Right lung (tissue), 5 donors: ENCODE results near the gene IL1B. TPM values are rescaled to one million over a fixed set of nuclear protein-coding genes. Genes with fewer than 3 reads are reported as not detected.

Experiments
- DNase-seq, 2 donors: peaks; one replicate each; pipeline ENCODE4 v3.0.0-alpha.2; 2013
- polyA plus RNA-seq, 5 donors: library from polyadenylated mRNA; unstranded; fragments of 120-200 nt; gene quantifications; one replicate each; pipeline versions ENCODE4 v1.2.1 to v1.2.3, GENCODE V29; 2013; ENCODE audit warnings: inconsistent platforms in 1 of 5, low replicate concordance in 1 of 5; ENCODE audit not compliant: insufficient read length in 5 of 5, insufficient read depth in 1 of 5

Gene IL1B
- polyA plus RNA-seq, 5 donors = 0.37 to 2.9 (median 1.2) TPM

DNA sequence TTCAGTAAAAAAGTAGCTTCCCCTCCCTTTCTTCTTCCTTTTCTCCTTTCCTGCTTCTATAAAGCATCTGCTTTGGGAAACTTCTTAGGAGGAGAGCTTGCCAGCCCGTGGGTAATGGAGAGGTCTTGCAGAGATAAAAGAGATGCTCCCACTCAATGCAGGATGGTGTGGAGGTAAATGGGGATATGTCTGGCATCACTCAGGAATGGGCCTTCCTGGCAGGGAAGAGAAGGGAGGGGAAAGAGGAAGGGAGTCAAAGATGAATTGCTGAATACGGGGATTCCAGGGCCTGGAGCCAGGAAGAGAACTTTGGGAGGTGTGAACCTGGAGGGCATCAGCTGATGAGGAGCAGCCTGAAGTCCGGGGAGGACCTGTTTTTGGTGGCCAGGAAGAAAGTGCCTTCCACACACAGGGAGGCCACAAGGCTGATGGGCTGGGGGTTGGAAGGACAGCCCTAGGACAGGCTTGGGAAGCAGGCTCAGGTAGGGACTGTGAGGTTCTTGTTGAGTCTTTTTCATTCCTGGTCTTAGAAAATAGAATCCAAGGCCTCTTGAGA is 25.2 kb downstream of the IL1B start:
- DNase-seq = no peak

DNA sequence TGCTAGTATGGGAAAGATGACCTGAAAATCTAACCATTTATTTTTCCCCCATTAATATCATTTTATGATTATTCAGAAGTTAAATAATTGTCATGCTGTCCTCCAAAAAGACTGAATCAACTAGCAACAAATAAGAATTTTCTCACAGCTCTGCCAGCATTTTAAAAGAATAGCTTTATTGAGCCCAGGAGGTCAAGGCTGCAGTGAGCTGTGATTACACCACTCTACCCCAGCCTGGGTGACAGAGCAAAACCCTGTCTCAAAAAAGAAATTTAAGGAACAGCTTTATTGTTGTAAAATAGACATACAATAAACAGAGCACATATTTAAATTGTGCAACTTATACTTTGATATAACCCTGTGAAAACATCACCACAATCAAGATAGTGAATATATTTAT is 27.5 kb downstream of the IL1B start:
- DNase-seq = no peak

DNA sequence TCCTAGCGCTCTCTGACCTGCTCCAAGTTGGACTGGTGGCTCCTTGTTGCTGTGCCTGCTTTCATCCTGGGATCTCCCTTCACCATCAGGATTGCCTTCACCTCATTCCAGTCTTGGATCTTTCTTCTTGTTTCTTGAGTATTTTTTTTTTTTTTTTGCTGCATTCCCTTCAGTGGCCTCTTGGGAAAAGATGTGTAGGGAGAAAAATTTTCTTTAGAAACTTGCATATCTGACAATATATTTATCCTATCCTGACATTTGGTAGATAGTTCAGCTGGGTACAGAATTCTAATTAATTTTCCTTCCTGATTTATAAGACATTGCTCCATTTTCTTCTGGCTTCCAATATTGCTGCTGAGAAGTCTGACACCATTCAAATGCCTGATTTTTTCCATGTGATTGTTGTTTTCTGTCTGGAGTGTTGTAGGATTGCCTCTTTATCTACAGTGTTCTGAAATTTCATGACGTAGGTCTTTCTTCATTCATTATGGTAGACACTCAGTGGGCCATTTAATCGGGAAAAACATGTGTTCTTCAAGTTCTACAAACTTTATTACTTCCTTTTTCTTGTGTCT is 29.3 kb downstream of the IL1B start:
- no peak for DNase-seq

DNA sequence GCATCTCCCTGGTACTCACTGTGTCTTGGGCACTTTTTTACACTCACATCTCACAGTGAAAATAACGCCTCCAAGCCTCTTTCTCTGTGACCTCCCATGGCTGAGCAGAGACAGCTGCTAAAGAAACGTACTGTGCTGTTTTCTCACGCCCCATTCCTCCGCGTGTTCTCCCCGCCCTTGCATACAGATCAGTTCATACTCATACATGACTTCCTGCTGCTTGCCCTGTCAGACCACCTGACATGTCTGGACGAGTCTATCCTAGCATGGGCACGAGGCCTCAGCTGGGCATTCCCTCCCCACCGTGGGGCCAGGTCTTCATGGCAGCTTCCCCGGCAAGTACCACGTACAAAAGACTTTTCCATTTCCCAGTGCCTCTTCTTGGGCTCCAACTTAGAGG is 31.0 kb downstream of the IL1B start:
- no peak for DNase-seq

DNA sequence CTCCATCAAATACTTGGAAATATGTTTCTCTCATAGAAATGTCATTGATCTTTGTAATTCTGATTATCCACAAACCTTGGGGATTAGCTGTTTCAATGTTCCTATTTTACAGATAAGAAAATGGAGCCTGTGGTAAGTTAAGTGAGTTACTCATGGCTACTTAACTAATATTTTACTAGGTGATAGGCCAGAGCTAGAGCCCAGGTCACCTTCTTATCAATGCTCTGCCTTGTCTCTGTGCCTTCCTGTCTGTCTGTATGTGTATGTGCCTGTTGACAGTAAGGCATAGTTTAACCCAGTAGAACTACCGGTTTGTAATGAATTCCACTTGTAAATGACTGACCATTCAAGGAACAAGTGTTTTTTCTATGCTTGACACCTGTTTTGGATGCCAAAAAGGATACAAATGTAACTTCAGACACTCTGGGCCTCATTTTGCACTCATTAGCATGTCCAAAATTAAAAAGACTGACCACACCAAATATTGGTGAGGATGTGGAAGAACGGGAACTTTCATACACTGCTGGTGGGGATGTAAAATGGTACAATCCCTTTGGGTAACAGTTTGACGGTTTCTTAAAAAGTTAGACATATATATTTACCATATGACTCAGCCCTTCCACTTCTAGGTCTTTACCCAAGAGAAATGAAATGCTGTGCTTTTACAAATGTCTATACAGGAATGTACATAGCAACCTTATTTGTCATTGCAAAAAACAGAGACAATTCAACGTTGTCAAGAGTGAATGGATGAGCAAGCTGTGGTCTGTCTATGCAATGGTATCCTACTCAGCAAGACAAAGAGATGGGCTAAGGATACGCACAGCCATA is 32.7 kb downstream of the IL1B start:
- DNase-seq = no peak

DNA sequence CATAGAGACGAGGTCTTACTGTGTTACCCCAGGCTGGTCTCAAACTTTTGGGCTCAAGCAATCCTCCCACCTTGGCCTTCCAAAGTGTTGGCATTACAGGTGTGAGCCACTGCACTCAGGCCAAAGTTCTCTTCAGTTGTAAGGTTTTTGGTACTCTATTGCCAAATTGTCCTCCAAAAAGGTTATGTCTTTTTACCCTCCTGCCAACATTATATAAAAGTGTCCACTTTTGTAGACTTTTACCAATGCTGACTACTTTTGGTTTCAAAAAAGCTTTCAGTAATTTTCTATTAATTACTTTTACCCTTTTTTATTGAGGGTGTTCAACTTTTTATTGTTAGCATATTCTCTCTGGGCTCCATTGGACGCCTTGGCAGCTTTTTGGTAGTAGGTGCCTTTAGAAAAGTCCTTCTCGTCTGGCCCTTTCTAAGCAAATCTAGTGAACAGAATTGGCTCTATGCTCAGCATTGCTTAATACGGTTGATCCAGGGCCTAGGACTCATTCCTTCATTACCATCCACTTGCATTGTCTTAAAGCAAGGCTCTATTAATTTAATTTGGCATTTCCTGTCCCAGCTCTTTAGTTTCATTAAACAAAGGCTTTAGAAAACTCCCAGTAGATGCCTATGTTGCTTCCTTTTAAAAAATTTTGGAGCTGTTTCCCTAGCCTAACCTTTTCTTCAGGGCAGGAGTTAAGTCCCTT is 35.5 kb downstream of the IL1B start:
- no peak for DNase-seq

DNA sequence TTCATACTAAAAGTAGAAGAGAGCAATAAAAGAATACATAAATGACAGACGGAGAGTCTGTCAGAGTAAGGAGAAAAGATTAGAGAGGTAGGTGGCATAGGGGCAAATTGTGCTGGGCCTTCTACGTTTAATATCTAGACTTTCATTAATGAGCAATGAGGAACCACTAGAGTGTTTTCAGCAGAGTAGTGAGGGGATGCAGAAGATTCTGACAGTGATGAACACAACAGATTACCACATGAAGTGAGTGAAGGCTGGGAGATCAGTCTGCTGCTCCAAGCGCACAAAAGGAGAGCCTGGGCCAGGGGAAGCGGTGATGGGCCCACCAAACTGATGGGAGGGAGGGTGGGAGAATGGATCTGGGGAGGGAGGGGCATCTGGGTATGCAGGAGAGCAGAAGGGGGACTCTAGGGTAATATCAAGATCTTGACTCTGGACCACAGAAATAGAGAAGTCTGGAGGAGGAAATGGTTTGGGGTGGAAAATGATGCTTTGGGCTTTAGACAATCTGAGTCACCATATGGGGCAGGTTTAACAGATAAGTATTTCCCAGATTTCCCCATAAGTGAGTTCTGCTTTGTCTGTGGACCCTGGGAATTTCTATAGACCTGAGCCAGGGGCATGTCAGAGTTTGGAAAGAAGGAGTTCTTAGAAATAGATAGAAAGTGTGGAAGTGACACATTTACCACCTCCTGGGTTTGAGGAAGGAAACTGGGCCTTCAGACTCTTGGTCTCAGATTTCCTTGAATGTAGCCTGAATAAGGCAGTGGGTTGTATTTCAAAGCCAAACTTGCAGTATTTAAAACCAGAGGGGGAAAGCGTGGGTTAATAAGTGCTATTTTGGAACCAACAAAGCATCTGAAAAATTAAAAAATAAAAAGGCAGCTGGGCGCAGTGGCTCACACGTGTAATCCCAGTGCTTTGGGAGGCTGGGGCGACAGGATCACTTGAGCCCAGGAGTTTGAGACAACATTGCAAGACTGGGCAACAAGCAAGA is 37.3 kb downstream of the IL1B start:
- DNase-seq = no peak

DNA sequence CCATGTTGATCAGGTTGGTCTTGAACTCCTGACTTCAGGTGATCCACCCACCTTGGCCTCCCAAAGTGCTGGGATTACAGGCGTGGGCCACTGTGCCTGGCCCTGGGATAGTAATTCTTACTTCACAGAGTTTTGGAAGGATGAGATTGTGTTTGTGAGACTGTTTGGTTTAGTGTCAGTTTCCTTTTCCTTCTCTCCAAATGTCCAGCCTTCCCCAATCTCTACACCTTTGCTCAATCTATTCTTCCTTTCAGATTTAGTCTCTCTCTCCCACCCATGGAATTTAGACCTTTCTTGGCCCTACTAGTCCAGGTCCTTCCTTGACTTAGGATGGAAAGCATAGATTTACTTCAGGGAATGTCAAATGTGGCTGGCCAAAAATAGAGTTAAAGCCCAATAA is 40.1 kb downstream of the IL1B start:
- DNase-seq = no peak

DNA sequence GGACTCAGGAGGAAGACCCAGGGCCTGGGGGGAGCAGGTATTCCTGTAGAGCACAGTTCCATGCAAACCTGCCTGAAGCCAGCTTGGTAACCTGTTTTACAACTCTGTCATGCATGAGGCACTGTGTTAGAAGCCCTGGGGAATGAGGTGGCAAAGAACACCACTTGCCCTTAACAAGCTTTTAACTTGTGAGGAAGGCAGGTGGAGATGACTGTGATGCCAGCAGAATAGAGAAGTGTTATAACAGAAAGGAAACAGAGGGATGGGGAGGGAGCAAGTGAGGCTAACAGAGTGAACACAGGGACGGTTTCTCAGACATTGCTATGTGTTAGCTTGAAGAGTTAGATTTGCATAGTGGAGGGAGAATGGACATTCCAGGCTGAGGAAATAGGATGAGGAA is 40.8 kb downstream of the IL1B start:
- no peak for DNase-seq

DNA sequence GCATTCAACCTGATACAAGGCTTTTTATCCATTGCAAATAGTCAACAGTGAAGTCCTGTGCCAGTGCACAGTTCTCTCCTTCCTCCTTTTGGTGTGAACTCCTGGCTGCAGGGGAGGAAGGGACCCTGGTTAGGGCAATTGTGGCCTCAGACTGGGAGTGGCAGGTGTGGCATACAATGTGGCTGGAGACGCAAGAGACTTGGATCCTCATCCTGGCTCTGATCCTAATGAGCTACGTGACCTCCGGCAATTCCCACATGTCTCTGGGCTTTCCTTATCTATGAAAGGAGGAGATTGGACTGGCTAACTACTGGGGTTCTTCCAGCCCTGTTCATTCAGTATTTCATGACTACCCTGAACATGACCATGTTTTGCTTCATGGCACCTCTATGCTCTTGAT is 41.7 kb downstream of the IL1B start:
- DNase-seq = no peak

DNA sequence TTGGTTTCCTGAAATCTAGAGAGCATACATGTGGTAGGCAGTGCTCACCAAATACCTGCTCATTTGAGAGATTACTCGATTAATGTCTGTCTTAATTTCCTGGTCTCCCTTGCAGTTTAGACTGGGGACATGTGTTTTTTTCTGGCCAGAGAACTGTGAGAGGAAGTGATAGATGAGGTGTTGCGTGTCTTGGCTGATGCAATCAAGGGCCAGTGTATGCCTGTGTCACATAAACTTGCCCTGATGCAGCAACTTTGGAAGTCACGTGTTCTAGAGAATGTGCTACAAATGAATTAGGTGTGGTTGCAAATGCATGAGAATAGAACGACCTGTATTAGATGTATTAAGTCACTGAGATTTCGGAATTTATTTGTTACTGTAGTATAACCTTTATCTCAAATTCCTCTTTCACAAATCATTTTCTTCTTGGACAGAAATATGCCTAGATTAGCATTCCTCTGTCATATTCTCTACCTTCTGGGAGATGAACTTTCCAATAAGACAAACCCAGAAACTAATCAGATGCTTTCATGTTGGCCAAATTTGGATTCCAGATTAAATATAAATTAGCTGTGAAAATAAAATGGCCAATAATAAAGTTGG is 42.3 kb downstream of the IL1B start:
- peak; percentile 61 to 73 for DNase-seq

DNA sequence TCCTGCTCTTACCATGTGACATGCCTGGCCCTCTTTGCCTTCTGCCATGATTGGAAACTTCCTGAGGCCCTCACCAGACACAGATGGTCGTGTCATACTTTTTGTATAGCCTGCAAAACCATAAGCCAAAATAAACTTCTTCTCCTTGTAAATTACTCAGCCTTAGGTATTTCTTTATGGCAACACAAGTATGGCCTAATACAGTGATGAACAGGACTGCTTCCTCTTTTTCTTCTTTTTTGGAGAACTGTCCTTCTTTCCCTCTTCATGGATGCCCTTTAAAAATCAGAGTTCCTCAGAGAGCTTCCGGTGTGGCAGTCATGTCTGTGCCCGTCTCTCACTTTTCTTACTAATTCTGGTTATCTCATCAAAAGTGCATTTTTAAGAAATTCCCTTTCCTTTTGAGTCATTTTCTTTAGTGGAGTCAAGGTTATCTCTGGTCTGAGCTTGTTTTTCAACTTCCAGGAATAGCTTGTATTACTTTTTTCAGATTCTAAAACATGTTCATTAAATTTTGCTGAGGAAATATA is 43.1 kb downstream of the IL1B start:
- DNase-seq = no peak

DNA sequence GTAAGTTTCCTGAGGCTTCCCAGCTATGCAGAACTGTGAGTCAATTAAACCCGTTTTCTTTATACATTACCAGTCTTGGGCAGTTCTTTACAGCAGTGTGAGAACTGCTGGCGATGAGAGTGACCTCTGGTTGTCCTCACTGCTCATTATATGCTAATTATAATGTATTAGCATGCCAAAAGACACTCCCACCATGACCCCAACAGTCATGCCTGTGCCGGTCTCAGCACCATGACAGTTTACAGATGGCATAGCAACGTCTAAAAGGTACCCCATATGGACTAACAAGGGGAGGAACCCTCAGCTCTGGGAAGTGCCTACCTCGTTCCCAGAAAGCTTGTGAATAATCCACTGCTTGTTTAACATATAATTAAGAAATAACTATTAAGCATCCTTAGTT is 44.2 kb downstream of the IL1B start:
- DNase-seq = no peak

DNA sequence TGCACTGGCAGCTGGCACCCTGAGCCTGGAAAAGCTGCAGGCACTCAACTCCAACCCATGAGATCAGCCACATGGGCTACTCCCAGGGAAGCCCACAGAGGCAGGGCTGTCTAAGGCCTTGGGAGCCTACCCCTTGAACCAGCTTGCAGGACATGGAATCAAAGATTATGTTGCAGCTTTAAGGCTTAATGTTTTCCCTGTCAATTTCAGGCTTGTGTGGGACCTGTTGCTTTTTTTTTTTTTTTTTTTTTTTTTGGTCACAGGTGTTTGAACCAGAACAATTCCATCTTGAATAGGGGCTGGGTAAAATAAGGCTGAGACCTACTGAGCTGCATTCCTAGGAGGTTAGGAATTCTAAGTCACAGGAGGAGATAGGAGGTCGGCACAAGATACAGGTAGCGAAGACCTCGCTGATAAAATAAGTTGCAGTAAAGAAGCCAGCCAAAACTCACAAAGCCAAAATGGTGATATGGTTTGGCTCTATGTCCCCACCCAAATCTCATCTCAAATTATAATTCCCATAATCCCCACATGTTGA is 44.8 kb downstream of the IL1B start:
- no peak for DNase-seq

DNA sequence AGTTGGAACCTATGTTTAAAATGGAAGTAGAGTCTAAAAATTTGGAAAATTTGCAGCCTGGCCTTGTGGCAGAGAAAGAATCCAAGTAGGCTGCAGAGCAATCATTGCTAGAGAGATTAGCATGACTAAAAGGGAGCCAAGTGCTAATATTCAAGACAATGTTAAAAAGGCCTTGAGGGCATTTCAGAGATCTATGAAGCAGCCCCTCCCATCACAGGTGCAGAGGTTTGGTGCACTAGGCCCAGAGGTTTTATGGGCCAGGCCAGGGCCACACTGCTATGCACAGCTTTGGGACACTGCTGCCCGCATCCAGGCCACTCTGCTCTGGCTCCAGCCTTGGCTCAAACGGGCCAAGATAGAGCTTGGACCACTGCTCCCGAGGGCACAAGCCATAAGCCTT is 45.6 kb downstream of the IL1B start:
- no peak for DNase-seq

DNA sequence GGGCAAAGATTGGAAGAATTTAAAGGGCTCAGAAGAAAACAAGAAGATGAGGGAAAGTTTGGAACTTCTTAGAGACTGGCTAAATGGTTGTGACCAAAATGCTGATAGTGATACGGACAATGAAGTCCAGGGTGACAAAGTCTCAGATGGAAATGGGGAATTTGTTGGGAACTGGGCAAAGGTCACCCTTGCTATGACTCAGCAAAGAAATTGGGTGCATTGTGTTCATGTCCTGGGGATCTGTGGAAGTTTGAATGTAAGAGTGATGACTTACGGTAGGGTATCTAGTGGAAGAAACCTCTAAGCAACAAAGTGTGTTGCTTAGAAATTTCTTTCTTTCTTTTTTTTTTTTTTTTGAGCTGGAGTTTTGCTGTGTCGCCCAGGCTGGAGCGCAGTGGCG is 46.3 kb downstream of the IL1B start:
- no peak for DNase-seq

DNA sequence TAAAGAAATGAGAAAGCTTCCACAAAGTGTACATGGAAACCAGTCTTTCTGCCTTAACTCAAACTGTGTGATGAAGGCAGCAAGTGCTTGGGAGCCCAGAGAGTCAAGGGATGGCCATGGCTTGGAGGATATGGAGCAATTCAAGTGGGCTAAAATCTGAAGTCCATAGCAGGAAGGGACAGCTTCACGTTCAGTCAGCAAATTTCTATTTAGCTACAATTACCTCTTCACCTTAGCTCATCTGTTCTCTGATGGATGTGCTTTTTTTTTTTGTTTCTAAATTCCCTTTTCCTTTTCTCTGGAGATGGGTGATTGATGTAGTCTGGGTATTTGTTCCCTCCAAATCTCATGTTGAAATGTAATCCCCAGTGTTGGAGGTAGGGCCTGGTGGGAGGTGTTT is 47.4 kb downstream of the IL1B start:
- no peak for DNase-seq

DNA sequence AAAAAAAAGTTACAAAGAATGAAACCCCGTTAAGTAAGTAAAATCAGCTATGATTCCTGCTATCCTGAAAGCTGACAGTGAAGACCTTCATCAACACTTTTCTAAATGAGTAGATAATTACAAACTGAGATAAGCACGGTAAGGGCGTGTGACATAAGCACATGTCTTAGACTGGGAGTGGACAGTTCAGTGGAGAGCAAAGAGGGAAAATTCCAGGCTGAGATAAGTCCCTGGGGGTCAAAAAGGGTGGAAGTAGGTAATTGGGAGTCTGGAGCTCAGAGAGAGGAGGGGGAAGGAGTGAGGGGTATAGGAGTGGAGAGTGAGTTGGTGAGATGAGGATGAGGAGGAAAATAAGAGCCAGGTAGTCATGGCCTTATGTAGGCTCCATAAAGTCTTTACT is 47.9 kb downstream of the IL1B start:
- DNase-seq = no peak

DNA sequence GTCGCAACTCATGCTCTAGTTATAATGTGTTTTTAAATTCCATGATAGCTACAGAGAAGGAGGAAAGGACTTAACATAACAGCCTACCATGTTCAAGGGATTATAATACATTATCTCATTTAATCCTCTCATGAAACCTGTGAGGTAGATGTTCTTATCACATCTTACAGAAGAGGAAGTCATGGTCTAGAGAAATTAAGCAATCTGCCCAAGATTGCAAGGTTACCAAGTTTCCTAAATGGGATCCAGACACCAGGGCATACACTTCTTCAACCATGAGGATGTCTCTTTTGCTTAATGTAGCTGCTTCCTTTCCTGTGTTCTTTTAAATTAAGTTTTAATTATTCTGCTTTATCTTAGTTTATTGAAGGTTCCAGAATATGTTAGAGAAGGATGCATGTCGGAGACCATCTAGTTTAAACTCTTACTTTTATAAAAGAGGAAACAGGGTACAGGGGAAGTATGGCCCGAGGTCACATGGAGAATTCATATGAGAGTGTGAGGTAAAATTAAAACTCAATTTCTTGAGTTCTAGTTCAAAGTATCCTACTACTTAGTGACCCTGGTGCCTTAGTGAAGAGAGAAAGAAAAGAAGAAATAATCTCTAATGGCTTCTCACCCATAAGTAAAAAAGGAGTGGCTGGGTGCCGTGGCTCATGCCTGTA is 48.7 kb downstream of the IL1B start:
- DNase-seq = no peak

DNA sequence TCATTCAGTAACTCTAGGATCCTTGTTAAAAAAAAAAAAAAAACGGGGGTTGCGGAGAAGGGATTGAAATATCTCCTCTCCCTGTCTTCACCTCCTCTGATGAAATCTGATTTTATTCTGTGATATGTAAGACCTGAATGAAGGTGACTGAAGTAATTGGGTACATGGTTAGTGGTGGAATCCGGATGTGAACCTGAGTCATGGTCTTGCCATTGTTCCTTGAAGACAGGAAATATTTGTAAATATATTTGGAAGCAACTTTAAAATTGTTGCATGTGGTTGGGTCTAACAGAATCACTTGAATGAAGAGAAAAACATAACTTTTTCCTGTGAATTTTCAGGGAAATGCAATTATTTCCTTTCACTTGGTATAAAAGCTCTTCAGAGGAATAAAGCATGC is 49.3 kb downstream of the IL1B start:
- DNase-seq = no peak
